AG08396 (cell line): ENCODE results near the gene GNAQ.

ENCODE experiments used
- DNase-seq: peaks from one replicate; pipeline ENCODE4 v3.0.0; 2012; ENCODE audit warnings: low spot score, mixed read lengths

Gene GNAQ

DNA sequence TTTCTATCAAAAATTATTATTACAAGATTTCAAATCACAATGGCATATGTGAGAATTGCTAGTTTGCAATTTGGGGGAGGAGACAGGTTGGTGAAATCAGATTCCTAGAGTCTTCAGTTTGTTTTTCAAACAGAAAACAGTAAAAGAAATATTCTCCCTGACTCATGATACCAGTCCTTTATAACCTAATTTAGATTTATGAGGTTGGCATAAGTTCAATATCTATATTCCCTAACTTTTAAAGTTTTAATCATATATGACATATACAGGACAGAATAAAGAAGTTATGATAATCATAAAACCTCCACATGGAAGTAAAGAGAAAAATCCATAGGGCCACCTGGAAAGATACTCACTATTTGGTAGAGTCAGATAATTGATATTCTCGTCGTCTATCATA, 216.4 kb downstream of the GNAQ start:
- DNase-seq: no peak

DNA sequence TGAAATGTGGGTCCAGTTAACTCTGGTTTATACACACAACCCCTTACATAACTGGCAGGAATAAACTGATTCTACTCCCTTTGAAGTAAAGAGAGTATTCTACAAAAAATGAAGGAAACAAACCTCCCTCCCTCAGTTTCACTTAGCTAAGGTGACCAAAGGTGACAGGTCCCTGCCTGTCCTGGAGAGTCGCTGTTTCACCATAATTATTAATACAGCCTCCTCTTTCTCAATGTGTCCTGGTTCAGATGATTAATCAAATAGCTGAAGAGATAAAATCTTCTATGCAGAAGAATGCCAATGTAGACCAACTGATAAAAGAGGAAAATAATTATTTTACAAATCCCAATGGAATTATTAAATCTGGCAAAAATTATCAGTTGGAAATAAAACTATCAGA, 219.8 kb downstream of the GNAQ start:
- no peak for DNase-seq

DNA sequence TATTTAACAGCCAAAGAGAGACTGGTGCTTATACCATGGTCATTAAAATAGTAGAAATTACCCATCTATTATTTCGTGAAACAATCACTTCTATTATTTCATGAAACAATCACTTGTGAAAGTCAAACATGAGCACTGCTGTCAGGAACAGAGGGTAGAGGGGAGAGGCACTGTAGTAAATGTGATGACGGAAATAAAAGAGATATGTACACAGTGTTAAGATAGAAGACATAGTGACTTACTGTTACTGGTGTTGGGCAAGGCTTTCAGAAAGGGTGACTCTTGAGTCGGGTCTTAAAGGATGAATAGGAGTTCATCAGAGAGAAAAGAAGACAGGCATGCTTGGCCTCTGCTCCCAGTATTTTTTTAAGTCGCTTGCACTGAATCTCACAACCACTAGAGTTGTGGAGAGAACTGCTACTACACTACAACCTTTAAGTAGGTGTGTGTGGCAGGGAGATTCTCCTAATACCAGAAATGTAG, 220.9 kb downstream of the GNAQ start:
- DNase-seq: no peak

DNA sequence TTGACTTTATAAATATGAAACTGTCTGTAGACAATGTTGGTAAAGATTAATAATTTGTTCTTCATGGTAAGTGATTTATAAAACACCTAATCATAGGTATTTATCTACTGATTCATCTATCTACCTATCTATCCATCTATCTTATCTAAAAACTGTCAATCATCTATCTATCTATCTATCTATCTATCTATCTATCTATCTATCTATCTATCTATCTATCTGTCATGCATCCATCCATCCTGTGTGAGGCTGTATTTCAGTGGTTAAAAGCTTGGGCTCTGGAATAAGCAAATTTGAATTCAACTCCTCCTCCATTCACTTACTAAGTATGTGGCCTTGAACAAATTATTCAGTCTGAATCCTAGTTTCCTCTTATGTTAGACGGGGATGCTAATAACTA, 221.6 kb downstream of the GNAQ start:
- DNase-seq: no peak

DNA sequence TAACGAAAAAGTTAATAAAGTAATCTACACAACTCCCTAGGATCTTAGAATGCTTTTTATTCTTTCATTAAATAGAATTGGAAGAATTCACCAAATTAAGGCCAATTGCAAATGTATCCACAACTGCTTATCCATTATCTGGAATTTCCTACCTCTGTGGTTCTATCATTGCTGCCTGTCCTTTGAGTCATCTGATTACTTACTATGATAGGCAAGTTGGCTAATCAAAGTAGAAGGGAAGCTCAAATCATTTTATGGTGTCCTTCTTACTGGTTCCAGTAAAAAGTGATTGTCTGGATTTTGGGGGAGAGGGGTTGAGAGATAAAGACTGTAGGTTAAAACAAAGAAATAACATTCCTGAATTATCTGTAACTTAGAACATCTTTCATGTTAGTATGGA, 222.1 kb downstream of the GNAQ start:
- no peak for DNase-seq

DNA sequence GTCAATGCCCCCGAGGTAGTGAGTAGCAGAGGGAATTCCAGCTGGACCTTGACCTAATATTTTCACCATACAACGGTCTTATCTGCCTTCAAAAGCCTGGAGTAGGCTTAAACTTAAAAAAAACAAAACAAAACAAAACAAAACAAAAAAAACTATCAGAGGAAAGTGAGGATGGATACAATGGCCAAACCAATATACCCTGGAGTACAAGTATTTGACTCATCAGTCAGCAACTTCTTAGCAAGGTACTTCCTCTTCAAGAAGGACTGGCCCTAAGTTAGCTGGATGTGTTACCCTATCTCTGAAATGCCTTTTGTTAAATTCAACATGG, 222.9 kb downstream of the GNAQ start:
- no peak for DNase-seq

DNA sequence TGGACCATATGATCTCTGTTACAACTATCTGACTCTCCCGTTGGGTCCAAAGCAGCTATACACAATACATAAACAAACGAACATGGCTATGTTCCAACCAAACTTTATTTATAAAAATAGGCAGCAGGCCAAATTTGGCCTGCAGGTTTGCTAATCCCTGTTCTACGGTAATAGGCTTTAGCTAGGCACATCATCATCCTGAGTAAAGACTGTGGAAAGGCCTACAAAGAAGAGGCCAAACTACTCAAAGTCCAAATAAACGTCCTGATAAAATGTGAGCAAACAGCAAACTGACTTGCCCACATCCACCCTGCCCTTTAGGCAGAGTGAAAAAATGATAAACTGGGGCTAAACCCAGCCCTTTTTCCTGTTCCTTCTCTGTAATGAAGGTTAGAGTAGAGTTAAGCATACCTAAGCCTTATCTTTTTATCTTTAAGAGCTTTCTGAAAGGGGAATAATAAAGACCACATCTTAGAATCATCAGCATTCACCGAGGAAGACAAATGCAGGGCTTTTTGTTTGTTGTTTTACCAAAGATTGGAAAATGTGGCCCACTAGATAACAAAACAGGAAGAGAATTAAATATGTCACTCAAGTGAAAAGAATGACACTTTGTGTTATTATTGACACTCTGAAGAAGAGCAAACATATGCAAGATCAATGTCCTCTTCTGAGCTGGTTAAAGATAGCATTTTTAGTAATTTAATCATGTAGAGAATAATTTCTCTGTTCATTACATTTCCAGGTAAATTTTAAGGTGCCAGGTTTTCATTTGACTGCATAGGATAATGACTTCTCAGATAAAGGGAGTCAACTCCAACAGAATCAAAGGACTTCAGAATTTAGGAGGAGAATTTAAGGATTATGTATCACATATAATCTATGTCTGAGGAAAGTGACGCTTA, 223.5 kb downstream of the GNAQ start:
- DNase-seq: no peak

DNA sequence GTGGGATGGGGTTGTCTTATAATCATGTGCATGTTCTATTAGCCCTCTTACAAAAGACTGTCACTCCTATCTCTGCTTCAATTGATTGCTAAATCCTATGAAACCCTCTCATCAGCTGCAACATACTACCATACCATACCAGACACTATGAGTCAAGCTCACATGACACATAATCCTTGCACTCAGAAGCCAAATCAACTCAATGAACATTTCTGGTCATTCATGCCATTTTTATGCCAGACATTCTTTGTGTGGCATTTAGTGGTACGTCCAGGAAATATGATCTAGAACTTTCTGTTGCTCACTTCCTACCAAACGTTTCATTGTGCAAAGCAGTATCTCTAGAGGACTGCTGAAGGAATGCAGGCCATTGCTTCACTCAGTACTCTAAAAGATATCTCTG, 224.3 kb downstream of the GNAQ start:
- peak; percentile 60 for DNase-seq

DNA sequence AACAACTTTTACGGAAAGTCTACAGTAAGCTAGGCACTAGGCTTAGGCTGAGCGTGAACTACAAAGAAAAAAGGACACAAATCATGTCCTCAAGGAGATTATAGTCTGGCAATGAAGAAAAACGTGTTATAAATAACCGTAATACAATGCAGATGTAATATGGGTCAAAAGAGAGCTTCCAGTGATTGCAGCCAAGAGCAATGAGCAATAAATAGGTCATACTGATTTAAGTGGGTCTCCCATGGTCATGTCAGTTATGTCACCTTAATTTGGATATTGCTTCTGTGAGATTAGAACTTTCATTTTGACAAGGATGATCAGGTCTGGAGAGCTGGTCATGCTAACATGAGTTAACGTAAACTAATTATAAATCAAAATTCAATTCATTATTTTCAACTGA, 224.9 kb downstream of the GNAQ start:
- DNase-seq: no peak

DNA sequence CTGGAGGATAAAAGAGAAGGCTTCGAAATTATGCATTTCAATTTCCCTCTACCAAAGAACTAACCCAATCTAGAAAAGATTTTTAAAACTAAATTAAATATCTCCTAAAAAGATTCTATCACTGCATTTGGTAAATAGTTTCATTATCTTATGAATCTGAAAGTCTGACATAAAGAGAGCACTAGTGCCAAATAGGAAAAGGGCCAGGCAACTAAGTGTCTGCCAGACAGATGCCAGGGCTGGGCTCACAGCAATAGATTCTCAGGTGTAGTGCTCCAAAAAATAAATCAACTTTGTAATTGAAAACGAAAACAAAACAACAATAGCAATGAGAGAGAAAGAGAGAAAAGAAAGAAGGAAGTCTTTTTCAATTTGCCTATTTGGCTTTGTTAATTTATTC, 225.8 kb downstream of the GNAQ start:
- no peak for DNase-seq

DNA sequence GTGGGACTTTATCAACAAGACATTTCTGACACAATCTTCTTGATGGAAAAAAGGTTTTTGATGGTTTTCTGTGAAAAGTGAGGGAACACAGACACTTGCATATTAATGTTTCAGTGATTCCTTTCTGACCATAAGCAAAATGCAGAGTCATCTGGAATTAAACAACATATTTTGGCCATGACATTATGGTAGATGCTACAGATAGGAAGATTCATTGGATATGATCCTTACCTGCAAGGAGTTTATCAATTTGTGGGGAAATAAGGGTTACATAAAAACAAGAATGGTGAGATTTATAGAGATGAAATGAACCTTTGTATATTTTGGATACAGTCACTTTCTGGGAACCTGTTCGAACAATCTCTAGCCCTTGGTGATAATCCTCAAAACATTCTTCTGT, 228.2 kb downstream of the GNAQ start:
- DNase-seq: no peak

DNA sequence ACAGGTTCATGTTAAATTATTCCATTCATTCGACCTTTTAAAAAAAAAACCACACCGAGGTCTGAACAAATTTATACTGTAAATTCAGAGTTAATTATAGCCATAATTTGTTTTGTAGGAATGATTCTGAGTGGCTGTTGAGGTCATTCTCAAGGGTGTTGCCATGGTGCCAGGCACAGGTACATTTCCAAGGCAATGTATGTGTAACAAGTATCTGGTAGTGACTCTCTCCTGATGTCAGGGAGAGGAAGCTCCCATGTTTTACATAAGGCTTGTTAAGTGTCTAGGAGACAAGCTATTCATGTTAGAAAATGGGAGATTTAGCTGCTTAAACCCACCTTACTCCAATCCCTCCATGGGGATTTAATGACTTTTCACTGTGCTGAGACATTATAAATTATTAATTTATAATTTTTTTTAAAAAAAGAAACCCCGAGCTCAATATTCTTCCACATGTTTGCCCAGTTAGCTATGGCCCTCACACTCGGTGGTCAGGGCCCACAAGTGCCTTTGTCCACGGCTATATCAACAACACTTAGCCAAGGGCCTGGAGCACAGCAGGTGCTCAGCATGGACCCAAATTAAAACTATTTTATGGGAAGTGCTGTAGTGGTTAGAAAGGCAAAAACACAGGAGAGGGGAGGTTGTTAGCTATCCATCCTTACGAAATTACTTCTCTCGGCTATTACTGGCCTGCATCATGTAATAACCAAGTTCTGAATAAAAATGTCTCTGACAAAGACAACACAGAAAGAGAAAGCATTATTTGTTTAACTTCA, 228.9 kb downstream of the GNAQ start:
- DNase-seq: no peak

DNA sequence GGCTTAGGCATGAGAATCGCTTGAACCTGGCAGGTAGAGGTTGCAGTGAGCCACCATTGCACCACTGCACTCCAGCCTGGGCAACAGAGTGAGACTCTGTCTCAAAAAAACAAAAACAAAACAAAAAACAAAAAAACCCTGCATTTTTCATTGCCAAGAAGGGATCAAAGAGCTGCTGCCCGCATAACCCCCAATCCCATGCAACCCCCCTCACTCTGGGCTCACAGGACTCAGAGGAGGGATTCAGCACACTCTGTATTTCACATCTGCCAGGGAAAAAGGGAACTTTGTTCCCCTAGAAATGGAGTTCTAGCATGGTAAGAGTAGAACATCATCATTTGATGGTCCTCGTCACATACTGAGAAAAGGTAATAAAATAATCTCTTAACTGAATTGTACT, 229.5 kb downstream of the GNAQ start:
- DNase-seq: no peak

DNA sequence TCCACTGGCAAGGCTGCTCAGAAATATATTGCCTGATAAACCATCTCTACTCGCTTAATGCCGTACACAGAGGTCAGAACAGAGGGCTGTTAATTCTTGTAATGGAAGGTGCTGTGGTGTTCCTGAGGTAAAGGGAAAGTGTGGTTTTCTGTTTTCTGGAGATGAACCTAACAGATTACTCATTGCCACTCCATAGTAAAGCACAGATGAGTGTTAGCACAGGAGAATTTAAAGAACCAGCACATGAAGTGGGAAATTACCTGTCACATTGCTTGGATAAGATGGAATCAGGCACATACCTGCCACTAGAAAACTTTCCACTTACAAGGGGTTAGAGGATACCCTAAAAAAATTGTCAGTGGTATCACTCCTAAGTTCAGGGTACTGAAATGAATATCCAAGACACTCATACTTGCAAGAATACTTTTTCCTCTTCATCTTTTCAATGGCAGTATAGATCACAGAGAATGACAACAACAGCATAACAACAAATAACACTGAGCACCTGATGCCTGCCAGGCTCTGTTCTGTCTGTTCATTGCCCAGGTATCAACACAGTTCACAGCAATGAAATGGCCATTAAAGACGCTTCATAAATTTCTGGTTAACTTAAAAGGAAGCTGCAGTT, 230.6 kb downstream of the GNAQ start:
- DNase-seq: no peak

DNA sequence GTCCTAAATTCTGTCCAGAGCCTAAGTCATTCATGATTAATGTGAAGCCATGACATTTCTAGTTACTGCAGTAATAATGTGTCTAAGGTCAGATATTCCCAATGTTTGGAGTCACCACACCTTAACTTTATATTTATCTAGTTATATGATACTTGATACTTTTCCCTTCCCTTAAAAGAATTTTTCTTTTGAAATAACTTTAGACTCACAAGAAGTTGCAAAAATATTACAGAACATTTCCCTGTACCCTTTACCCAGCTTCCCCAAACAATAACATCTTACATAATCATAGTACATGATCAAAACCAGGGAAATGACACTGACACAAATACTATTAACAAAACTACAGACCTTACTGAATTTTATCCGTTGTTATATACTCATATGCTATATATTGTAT, 233.5 kb downstream of the GNAQ start:
- DNase-seq: no peak

DNA sequence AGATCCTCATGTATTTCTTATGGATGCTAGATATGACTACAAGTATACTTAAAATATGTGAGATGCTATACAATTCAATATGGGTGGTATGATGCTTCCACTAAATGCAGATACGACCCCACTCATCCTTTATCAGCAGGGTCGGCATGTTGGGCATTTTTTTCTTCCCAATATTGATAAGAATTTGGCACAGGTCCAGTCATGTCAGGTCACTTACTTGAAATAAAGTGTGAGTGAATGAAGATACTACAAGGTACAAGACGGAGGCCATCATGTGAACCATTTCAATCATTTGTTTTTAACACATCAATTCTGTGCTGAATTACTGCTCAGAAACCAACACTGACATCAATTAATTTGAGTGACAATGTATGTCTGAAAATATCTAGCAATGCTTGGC, 236.6 kb downstream of the GNAQ start:
- no peak for DNase-seq

DNA sequence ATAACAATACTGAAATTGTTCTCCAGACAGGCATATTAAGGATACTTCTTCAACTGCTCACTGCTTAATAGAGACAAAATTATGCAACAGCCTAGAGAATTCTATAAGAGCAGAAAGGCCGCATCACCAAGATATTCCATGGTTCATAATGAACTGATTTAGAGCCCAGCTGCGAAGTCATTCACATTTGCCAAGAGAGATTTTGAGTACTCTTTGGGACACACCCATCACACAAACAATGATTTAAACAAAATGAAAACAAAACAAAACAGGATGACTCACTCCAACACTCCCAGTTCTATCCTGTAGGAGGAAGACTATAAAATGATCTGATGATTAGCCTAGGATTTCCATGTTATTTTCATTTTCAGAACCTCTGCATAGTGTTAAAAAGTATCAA, 237.8 kb downstream of the GNAQ start:
- DNase-seq: no peak

DNA sequence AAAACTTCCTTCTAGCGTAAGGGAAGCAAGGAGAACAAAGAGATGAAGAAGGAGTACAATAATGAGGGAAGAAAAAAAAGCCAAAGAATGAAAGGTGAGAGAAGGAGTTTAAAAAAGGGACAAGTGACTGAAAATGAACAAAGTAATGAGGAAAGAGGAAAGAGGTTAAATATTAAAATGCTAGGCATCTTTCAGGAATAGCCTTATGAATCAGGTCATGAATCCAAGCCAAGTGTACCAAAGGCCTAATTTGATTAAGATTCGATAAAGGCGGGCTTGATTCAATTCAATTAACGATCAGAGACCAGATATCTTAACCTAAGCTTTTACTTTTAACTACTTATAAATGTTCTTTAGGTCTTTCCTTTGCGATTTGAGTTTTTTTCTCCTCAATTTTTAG, 241.7 kb downstream of the GNAQ start:
- no peak for DNase-seq

DNA sequence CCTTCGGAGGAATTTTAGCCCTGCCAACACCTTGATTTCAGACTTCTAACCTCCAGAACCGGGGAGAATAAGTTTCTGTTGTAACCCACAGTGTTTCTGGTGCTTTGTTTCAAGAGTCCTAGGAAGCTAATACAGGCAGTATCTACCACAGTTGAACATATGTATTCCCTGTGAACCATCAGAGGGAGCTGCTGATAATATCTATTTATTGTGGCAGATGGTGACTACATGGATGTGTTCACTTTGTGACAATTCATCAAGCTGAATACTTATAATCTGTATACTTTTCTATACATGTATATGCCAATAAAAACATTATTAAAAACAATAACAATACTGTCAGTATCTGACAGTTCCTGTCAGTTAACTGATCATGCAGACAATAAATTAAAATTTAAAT, 246.3 kb downstream of the GNAQ start:
- DNase-seq: no peak

DNA sequence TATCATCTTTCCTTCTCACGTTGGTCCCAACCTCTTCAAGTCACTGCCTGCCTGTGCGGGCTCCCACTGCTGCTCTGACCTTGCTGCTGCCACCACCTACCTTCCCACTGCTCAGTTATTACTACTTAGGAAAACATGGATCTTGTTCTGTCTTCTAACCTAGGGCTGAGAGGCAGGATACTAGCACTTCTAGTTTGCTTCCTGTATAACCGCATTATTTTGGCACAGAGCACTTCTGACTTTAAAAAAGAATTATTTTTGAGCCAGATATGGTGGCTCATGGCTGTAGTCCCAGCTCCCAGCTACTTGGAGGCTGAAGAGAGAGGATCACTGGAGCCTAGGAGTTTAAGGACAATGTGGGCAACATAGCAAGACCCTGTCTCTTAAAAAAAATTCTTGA, 248.1 kb downstream of the GNAQ start:
- no peak for DNase-seq

DNA sequence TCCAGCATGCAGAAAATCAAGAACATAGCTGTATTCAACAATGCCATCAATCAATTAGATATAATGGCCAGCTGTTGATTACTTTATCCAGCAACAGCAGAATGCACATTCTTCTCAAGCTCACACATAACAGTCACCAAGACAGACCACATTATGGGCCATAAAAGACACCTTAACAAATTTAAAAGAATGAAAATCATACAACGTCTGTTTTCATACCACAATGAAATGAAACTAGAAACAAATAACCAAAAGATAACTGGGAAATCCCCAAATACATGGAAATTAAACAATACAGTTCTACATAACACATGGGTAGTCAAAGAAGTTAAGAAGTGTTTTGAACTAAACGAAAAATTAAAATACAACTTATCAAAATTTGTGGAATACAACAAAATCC, 252.6 kb downstream of the GNAQ start:
- no peak for DNase-seq

DNA sequence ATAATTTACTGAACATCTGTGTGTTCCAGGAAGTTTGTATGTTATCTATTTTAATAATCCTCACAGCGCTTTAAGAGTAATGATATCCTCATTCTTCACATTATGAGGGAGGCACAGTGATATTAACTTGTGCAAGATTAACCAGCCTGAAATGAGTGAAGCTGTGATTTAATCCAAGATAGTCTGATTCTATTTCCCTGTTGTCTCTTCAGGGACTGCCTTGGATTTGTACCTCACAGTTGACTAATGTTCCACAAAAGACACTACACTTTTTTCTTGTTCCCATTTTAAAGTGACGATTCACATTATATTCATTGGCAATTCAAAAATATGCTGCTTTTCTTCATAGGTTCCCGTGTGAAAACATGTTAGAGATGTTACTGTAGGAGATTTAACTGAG, 258.2 kb downstream of the GNAQ start:
- DNase-seq: no peak

DNA sequence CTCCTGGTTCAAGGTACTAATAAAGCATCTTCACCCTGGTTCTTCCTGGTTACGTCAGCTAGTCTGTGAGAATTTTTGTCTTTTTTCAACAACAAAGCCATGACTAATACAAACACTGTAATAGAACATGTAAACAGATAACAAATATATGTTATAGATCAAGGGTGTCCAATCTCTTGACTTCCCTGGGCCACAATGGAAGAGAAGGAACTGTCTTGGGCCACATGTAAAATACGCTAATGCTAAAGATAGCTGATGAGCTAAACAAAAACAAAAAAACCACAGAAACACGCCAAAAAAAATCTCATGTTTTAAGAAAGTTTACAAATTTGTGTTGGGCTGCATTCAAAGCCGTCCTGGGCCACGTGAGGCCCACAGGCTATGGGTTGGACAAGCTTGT, 259.0 kb downstream of the GNAQ start:
- DNase-seq: no peak
